ENCODE measurements around the gene SEMA4C.

Gene SEMA4C

DNA sequence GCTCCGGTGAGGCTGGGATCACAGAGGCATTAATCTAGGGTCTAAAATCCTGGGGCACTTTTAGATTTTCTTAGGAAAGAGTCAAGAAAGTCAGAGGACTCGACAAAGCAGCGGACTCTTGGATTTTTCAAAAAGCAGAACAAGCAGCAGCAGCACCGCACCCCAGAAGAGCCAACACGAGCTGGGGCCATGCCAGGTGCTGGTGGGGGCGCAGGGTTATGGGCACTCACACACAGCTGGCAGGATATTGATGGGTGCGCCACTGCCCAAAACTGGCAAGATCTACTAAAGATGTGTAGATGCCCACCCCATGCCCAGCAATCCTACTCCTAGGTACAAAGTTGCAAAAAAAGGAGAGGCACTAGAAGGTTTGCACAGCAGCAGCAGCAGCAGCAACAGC, 33.9 kb upstream of the SEMA4C start:
- H3K4me3 ChIP-seq (ENCODE audit: control insufficient read depth, low read depth, low read length), result no peak overlapping the region
- DNase-seq (ENCODE audit: low read depth), result no peak
- no peak for TF ChIP-seq CTCF (conservative IDR thresholded peaks at IDR 0.05; ENCODE audit: control insufficient read depth, insufficient read depth, low read depth, low read length)

- no peak overlapping the region for H3K4me3 ChIP-seq (ENCODE audit: control insufficient read depth, low read depth, low read length)
- no peak for TF ChIP-seq CTCF (conservative IDR thresholded peaks at IDR 0.05; ENCODE audit: control insufficient read depth, insufficient read depth, low read depth, low read length)
These were observed 33.4 kb upstream of the SEMA4C start for GRCh38 chr2:96903318-96903717.

GRCh38 chr2:96900237-96900636, 30.4 kb upstream of the SEMA4C start:
- no peak for DNase-seq (ENCODE audit: low read depth)
- no peak for TF ChIP-seq CTCF (conservative IDR thresholded peaks at IDR 0.05; ENCODE audit: control insufficient read depth, insufficient read depth, low read depth, low read length)
- no peak overlapping the region for H3K4me3 ChIP-seq (ENCODE audit: control insufficient read depth, low read depth, low read length)

More at GRCh38 chr2:96903318-96903717, 33.4 kb upstream of the SEMA4C start:
- DNase-seq (ENCODE audit: low read depth), result no peak

- no peak overlapping the region for H3K4me3 ChIP-seq (ENCODE audit: control insufficient read depth, low read depth, low read length)
- no peak for TF ChIP-seq CTCF (conservative IDR thresholded peaks at IDR 0.05; ENCODE audit: control insufficient read depth, insufficient read depth, low read depth, low read length)
- no peak for DNase-seq (ENCODE audit: low read depth)
These were observed 29.5 kb upstream of the SEMA4C start for GRCh38 chr2:96899413-96899741.

DNA sequence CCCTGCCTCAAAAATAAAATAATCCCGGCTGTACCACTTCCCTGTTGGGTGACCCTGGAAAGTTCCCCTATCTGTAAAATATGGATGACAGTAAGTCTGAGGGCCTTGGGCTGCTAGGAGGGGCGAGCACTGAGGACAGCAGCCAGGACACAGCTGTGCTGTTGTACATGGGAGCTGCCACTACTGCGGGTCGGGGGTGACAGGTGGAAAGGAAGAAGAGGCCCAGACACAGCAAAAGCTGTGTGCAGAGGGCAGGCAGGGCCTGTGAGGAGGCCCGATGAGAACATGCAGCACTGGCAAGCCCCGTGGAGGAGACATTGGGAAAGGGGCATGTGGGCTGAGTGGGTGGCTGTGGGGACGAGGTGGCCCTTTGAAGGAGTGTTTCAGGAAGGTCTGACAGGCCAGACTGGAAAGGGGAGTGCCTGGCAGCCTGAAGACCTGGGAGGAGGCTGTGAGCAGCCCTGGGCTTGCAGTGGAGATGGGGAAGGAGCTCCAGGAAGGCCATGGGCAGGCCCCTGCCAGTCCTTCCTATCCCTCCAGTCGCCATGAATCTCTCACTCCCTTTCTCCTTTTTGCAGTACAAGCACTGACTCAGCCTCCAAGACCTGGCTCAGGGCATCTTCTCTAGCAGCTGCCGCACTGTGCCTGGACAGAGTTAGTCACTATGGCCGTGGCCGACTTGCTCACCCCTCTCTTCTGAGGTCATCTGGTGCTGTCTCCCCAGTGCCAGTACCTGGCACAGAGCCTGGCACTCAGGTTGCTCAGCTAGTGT, 28.9 kb upstream of the SEMA4C start:
- H3K4me3 ChIP-seq (ENCODE audit: control insufficient read depth, low read depth, low read length), result no peak overlapping the region
- TF ChIP-seq CTCF (conservative IDR thresholded peaks at IDR 0.05; ENCODE audit: control insufficient read depth, insufficient read depth, low read depth, low read length), result no peak
- DNase-seq (ENCODE audit: low read depth), result peak; percentile 77

- no peak for DNase-seq (ENCODE audit: low read depth)
- TF ChIP-seq CTCF (conservative IDR thresholded peaks at IDR 0.05; ENCODE audit: control insufficient read depth, insufficient read depth, low read depth, low read length), result no peak
- no peak overlapping the region for H3K4me3 ChIP-seq (ENCODE audit: control insufficient read depth, low read depth, low read length)
These were observed 28.2 kb upstream of the SEMA4C start for GRCh38 chr2:96898135-96898505.
